HEK293 (cell line): ENCODE measurements around the gene LIPJ.

Experiments
- CTCF ChIP-seq: fragments of 450-650 bp; formaldehyde crosslinking; IDR thresholded peaks from 2 replicates; pipeline ENCODE4 v1.5.1; 2016; ENCODE audit warnings: missing biosample characterization, missing genetic modification characterization
- HIC1 ChIP-seq: fragments of 450-650 bp; formaldehyde crosslinking; IDR thresholded peaks from 2 replicates; pipeline ENCODE4 v1.5.1; 2016; ENCODE audit warnings: missing biosample characterization, missing genetic modification characterization
- HOXA7 ChIP-seq: sonication (generic); formaldehyde crosslinking; IDR thresholded peaks from 2 replicates; pipeline ENCODE4 v1.8.1; 2022; ENCODE audit warnings: missing genetic modification reagents, borderline replicate concordance
- KLF8 ChIP-seq: fragments of 450-650 bp; formaldehyde crosslinking; IDR thresholded peaks from 2 replicates; pipeline ENCODE4 v1.5.1; 2016; ENCODE audit warnings: missing biosample characterization, missing genetic modification characterization
- OVOL3 ChIP-seq: fragments of 450-650 bp; formaldehyde crosslinking; IDR thresholded peaks from 2 replicates; pipeline ENCODE4 v1.5.1; 2016; ENCODE audit warnings: missing biosample characterization, missing genetic modification characterization
- YY1 ChIP-seq: fragments of 450-650 bp; formaldehyde crosslinking; IDR thresholded peaks from 2 replicates; pipeline ENCODE4 v1.5.1; 2018; ENCODE audit warnings: missing biosample characterization, missing genetic modification characterization
- ZFP41 ChIP-seq: fragments of 450-650 bp; formaldehyde crosslinking; IDR thresholded peaks from 2 replicates; pipeline ENCODE4 v1.5.1; 2016; ENCODE audit warnings: missing biosample characterization, missing genetic modification characterization, borderline replicate concordance
- ZNF184 ChIP-seq: fragments of 450-650 bp; IDR thresholded peaks from 2 replicates; pipeline ENCODE4 v1.5.1; 2018; ENCODE audit warnings: missing biosample characterization, mild to moderate bottlenecking, missing genetic modification characterization
- ZNF239 ChIP-seq: fragments of 450-650 bp; formaldehyde crosslinking; IDR thresholded peaks from 2 replicates; pipeline ENCODE4 v1.5.1; 2016; ENCODE audit warnings: missing biosample characterization, missing genetic modification characterization
- ZNF350 ChIP-seq: fragments of 450-650 bp; formaldehyde crosslinking; IDR thresholded peaks from 2 replicates; pipeline ENCODE4 v1.5.0; 2017; ENCODE audit warnings: missing biosample characterization, mild to moderate bottlenecking, missing genetic modification characterization
- ZNF596 ChIP-seq: fragments of 450-650 bp; IDR thresholded peaks from 2 replicates; pipeline ENCODE4 v1.5.0; 2018; ENCODE audit warnings: missing biosample characterization, mild to moderate bottlenecking, missing genetic modification characterization, moderate library complexity
- ZSCAN30 ChIP-seq: fragments of 450-650 bp; IDR thresholded peaks from 2 replicates; pipeline ENCODE4 v1.5.1; 2018; ENCODE audit warnings: missing biosample characterization, mild to moderate bottlenecking, missing genetic modification characterization, moderate library complexity
- TF ChIP-seq, protein P1 (sequence below): fragments of 450-650 bp; formaldehyde crosslinking; optimal IDR thresholded peaks from 2 replicates; pipeline ENCODE3; 2016; ENCODE audit warnings: missing biosample characterization, mild to moderate bottlenecking, missing genetic modification characterization
- TF ChIP-seq, protein P2 (sequence below): fragments of 450-650 bp; formaldehyde crosslinking; IDR thresholded peaks from 2 replicates; pipeline ENCODE4 v1.5.1; 2016; ENCODE audit warnings: missing biosample characterization, missing genetic modification characterization

- TF ChIP-seq ZNF350 (tag by site-specific recombination) (no peak), CTCF (tag by site-specific recombination) (no peak), KLF8 (no peak), ZNF184 (tag by site-specific recombination) (no peak), ZNF596 (tag by site-specific recombination) (no peak), ZFP41 (no peak), HOXA7 (no peak), OVOL3 (tag by site-specific recombination) (no peak), YY1 (tag by site-specific recombination) (no peak), ZSCAN30 (tag by site-specific recombination) (no peak), HIC1 (tag by site-specific recombination) (no peak), ZNF239 (no peak)
- TF ChIP-seq, protein P1, sequence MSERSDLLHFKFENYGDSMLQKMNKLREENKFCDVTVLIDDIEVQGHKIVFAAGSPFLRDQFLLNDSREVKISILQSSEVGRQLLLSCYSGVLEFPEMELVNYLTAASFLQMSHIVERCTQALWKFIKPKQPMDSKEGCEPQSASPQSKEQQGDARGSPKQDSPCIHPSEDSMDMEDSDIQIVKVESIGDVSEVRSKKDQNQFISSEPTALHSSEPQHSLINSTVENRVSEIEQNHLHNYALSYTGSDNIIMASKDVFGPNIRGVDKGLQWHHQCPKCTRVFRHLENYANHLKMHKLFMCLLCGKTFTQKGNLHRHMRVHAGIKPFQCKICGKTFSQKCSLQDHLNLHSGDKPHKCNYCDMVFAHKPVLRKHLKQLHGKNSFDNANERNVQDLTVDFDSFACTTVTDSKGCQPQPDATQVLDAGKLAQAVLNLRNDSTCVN = no peak
- TF ChIP-seq, protein P2, sequence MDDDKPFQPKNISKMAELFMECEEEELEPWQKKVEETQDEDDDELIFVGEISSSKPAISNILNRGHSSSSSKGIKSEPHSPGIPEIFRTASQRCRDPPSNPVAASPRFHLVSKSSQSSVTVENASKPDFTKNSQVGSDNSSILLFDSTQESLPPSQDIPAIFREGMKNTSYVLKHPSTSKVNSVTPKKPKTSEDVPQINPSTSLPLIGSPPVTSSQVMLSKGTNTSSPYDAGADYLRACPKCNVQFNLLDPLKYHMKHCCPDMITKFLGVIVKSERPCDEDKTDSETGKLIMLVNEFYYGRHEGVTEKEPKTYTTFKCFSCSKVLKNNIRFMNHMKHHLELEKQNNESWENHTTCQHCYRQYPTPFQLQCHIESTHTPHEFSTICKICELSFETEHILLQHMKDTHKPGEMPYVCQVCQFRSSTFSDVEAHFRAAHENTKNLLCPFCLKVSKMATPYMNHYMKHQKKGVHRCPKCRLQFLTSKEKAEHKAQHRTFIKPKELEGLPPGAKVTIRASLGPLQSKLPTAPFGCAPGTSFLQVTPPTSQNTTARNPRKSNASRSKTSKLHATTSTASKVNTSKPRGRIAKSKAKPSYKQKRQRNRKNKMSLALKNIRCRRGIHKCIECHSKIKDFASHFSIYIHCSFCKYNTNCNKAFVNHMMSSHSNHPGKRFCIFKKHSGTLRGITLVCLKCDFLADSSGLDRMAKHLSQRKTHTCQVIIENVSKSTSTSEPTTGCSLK (tag by site-specific recombination) = no peak
Measured at GRCh38 chr10:88557256-88557655, 29.3 kb upstream of the LIPJ start.
